ENCODE measurements around the gene SIKE1.
"Not testable (repeated sequence)": the region's sequence is repeated elsewhere in the genome, so short reads cannot be mapped to it uniquely, and the experiment has no call there.

Gene SIKE1

GRCh38 chr1:114794038-114794437, 13.6 kb upstream of the SIKE1 start:
- Histone ChIP-seq H2BK12ac (ENCODE audit: low read length) (no peak overlapping the region), H3K23ac (ENCODE audit: low read depth, low read length, poor library complexity) (no peak overlapping the region), H3K4me2 (ENCODE audit: insufficient read depth, low read length, poor library complexity, severe bottlenecking) (no peak overlapping the region), H3K27ac (replicated peaks; ENCODE audit: low read length) (no peak overlapping the region), H4K91ac (ENCODE audit: low read depth, low read length, poor library complexity) (no peak overlapping the region), H3K79me1 (ENCODE audit: low read depth, low read length) (no peaks in the 10 kb centered on the region), H3K4me3 (ENCODE audit: low read length in 2 of 2) (no peak overlapping the region), H3K9me3 (replicated peaks in 1 of 2; ENCODE audit: control insufficient read depth in 2 of 2, insufficient read depth in 1 of 2, low read depth in 1 of 2, low read length in 2 of 2) (no peaks in the 10 kb centered on the region), H3K36me3 (replicated peaks in 1 of 2; ENCODE audit: control insufficient read depth in 2 of 2, insufficient read depth in 2 of 2, low read length in 2 of 2) (no peaks in the 10 kb centered on the region), H2AFZ (ENCODE audit: low read length) (no peak overlapping the region), H3K4ac (ENCODE audit: low read length) (no peak overlapping the region), H2BK15ac (ENCODE audit: low read length) (no peak overlapping the region), H3K4me1 (ENCODE audit: control insufficient read depth in 2 of 2, insufficient read depth in 1 of 2, low read depth in 1 of 2, low read length in 2 of 2) (no peaks in the 10 kb centered on the region), H3K9ac (ENCODE audit: low read depth, low read length, poor library complexity) (no peak overlapping the region), H4K8ac (ENCODE audit: low read depth, low read length) (no peak overlapping the region), H2BK5ac (ENCODE audit: low read length) (no peak overlapping the region), H2AK5ac (ENCODE audit: low read depth, low read length) (no peak overlapping the region), H3K27me3 (ENCODE audit: control insufficient read depth in 3 of 3, insufficient read depth in 3 of 3, low read depth in 1 of 3, low read length in 3 of 3) (peaks cover 0 to 26% (median 0%) of the 10 kb centered on the region in 3 experiments), H3K18ac (ENCODE audit: low read length) (no peak overlapping the region), H3K14ac (ENCODE audit: low read length) (no peak overlapping the region), H2BK120ac (ENCODE audit: low read depth, low read length) (no peak overlapping the region)
- no CpG with 5 or more reads among the region's 2 CpGs for WGBS, 2 donors (ENCODE audit: extremely low coverage in 2 of 2, insufficient read length in 2 of 2, insufficient replicate concordance in 1 of 2)
- no peak for DNase-seq (ENCODE audit: low spot score)

GRCh38 chr1:114790581-114790980, 10.1 kb upstream of the SIKE1 start:
- H3K4me2 ChIP-seq (ENCODE audit: insufficient read depth, low read length, poor library complexity, severe bottlenecking); H2BK120ac ChIP-seq (ENCODE audit: low read depth, low read length): not testable (repeated sequence)
- WGBS, 2 donors (ENCODE audit: extremely low coverage in 2 of 2, insufficient read length in 2 of 2, insufficient replicate concordance in 1 of 2) = no CpG with 5 or more reads among the region's 25 CpGs

GRCh38 chr1:114786440-114786839, 6.0 kb upstream of the SIKE1 start:
- H3K4me2 ChIP-seq (ENCODE audit: insufficient read depth, low read length, poor library complexity, severe bottlenecking); H2BK120ac ChIP-seq (ENCODE audit: low read depth, low read length); H3K18ac ChIP-seq (ENCODE audit: low read length); DNase-seq (ENCODE audit: low spot score); H4K91ac ChIP-seq (ENCODE audit: low read depth, low read length, poor library complexity); H3K27ac ChIP-seq (replicated peaks; ENCODE audit: low read length); H3K9me3 ChIP-seq (replicated peaks in 1 of 2; ENCODE audit: control insufficient read depth in 2 of 2, insufficient read depth in 1 of 2, low read depth in 1 of 2, low read length in 2 of 2); H2BK5ac ChIP-seq (ENCODE audit: low read length); H3K14ac ChIP-seq (ENCODE audit: low read length); H3K4ac ChIP-seq (ENCODE audit: low read length); H3K27me3 ChIP-seq (ENCODE audit: control insufficient read depth in 3 of 3, insufficient read depth in 3 of 3, low read depth in 1 of 3, low read length in 3 of 3); H3K23ac ChIP-seq (ENCODE audit: low read depth, low read length, poor library complexity); H2AFZ ChIP-seq (ENCODE audit: low read length); H3K4me1 ChIP-seq (ENCODE audit: control insufficient read depth in 2 of 2, insufficient read depth in 1 of 2, low read depth in 1 of 2, low read length in 2 of 2); H2AK5ac ChIP-seq (ENCODE audit: low read depth, low read length); H3K79me1 ChIP-seq (ENCODE audit: low read depth, low read length); H2BK15ac ChIP-seq (ENCODE audit: low read length); H4K8ac ChIP-seq (ENCODE audit: low read depth, low read length); H3K4me3 ChIP-seq (ENCODE audit: low read length in 2 of 2); H3K36me3 ChIP-seq (replicated peaks in 1 of 2; ENCODE audit: control insufficient read depth in 2 of 2, insufficient read depth in 2 of 2, low read length in 2 of 2); H2BK12ac ChIP-seq (ENCODE audit: low read length); H3K9ac ChIP-seq (ENCODE audit: low read depth, low read length, poor library complexity): not testable (repeated sequence)
- WGBS, 2 donors (ENCODE audit: extremely low coverage in 2 of 2, insufficient read length in 2 of 2, insufficient replicate concordance in 1 of 2) = no CpG with 5 or more reads among the region's 1 CpG

More at GRCh38 chr1:114790581-114790980, 10.1 kb upstream of the SIKE1 start:
- not testable (repeated sequence) for H3K9me3 ChIP-seq (replicated peaks in 1 of 2; ENCODE audit: control insufficient read depth in 2 of 2, insufficient read depth in 1 of 2, low read depth in 1 of 2, low read length in 2 of 2); H2AK5ac ChIP-seq (ENCODE audit: low read depth, low read length); H4K8ac ChIP-seq (ENCODE audit: low read depth, low read length); H3K4ac ChIP-seq (ENCODE audit: low read length); H3K36me3 ChIP-seq (replicated peaks in 1 of 2; ENCODE audit: control insufficient read depth in 2 of 2, insufficient read depth in 2 of 2, low read length in 2 of 2); H3K4me1 ChIP-seq (ENCODE audit: control insufficient read depth in 2 of 2, insufficient read depth in 1 of 2, low read depth in 1 of 2, low read length in 2 of 2); H3K18ac ChIP-seq (ENCODE audit: low read length); H3K27ac ChIP-seq (replicated peaks; ENCODE audit: low read length); H2AFZ ChIP-seq (ENCODE audit: low read length); H3K14ac ChIP-seq (ENCODE audit: low read length); H3K9ac ChIP-seq (ENCODE audit: low read depth, low read length, poor library complexity); H2BK12ac ChIP-seq (ENCODE audit: low read length); H2BK5ac ChIP-seq (ENCODE audit: low read length); H3K4me3 ChIP-seq (ENCODE audit: low read length in 2 of 2); H3K79me1 ChIP-seq (ENCODE audit: low read depth, low read length); DNase-seq (ENCODE audit: low spot score); H4K91ac ChIP-seq (ENCODE audit: low read depth, low read length, poor library complexity); H3K23ac ChIP-seq (ENCODE audit: low read depth, low read length, poor library complexity); H2BK15ac ChIP-seq (ENCODE audit: low read length)
- peaks cover 0 to 10% (median 0%) of the 10 kb centered on the region in 3 experiments for H3K27me3 ChIP-seq (ENCODE audit: control insufficient read depth in 3 of 3, insufficient read depth in 3 of 3, low read depth in 1 of 3, low read length in 3 of 3)

GRCh38 chr1:114782476-114782875, 2.0 kb upstream of the SIKE1 start:
- DNase-seq (ENCODE audit: low spot score) = no peak
- no peaks in the 10 kb centered on the region for H3K9me3 ChIP-seq (replicated peaks in 1 of 2; ENCODE audit: control insufficient read depth in 2 of 2, insufficient read depth in 1 of 2, low read depth in 1 of 2, low read length in 2 of 2)
- H2AFZ ChIP-seq (ENCODE audit: low read length) = no peak overlapping the region
- no CpG with 5 or more reads among the region's 5 CpGs for WGBS, 2 donors (ENCODE audit: extremely low coverage in 2 of 2, insufficient read length in 2 of 2, insufficient replicate concordance in 1 of 2)
- no peak overlapping the region for H3K18ac ChIP-seq (ENCODE audit: low read length)
- no peak overlapping the region for H4K91ac ChIP-seq (ENCODE audit: low read depth, low read length, poor library complexity)
- H3K14ac ChIP-seq (ENCODE audit: low read length) = no peak overlapping the region
- no peak overlapping the region for H3K23ac ChIP-seq (ENCODE audit: low read depth, low read length, poor library complexity)
- no peak overlapping the region for H3K4ac ChIP-seq (ENCODE audit: low read length)
- no peak overlapping the region for H2BK120ac ChIP-seq (ENCODE audit: low read depth, low read length)
- no peak overlapping the region for H3K9ac ChIP-seq (ENCODE audit: low read depth, low read length, poor library complexity)
- H4K8ac ChIP-seq (ENCODE audit: low read depth, low read length) = no peak overlapping the region
- no peaks in the 10 kb centered on the region for H3K4me1 ChIP-seq (ENCODE audit: control insufficient read depth in 2 of 2, insufficient read depth in 1 of 2, low read depth in 1 of 2, low read length in 2 of 2)
- no peak overlapping the region for H2BK12ac ChIP-seq (ENCODE audit: low read length)
- H2BK5ac ChIP-seq (ENCODE audit: low read length) = no peak overlapping the region
- no peak overlapping the region for H2BK15ac ChIP-seq (ENCODE audit: low read length)
- no peak overlapping the region for H2AK5ac ChIP-seq (ENCODE audit: low read depth, low read length)
- no peaks in the 10 kb centered on the region for H3K27me3 ChIP-seq (ENCODE audit: control insufficient read depth in 3 of 3, insufficient read depth in 3 of 3, low read depth in 1 of 3, low read length in 3 of 3)
- H3K36me3 ChIP-seq (replicated peaks in 1 of 2; ENCODE audit: control insufficient read depth in 2 of 2, insufficient read depth in 2 of 2, low read length in 2 of 2) = peaks cover 3 to 16% of the 10 kb centered on the region in 2 donors
- H3K27ac ChIP-seq (replicated peaks; ENCODE audit: low read length) = no peak overlapping the region
- H3K79me1 ChIP-seq (ENCODE audit: low read depth, low read length) = no peaks in the 10 kb centered on the region
- no peak overlapping the region for H3K4me2 ChIP-seq (ENCODE audit: insufficient read depth, low read length, poor library complexity, severe bottlenecking)
- no peak overlapping the region for H3K4me3 ChIP-seq (ENCODE audit: low read length in 2 of 2)

Data from neuronal stem cell (in vitro differentiated cells).